AG09309 (cell line): ENCODE results near the gene CHD6.

Experiments
- DNase-seq: peaks from one replicate; pipeline ENCODE4 v3.0.0-alpha.2; 2010; ENCODE audit warnings: low read depth
- H3K4me3 ChIP-seq: 2 replicates; pipeline ENCODE4 v1.5.1; 2011; ENCODE audit warnings: mild to moderate bottlenecking, low read depth, low read length, moderate library complexity; ENCODE audit not compliant: control insufficient read depth
- CTCF ChIP-seq: IDR thresholded peaks from 2 replicates; pipeline ENCODE4 v1.5.1; 2011; ENCODE audit warnings: mild to moderate bottlenecking, low read depth, low read length, inconsistent platforms; ENCODE audit not compliant: insufficient read depth, control insufficient read depth; ENCODE audit errors: missing control alignments

Gene CHD6

GRCh38 chr20:41580350-41580749 is 37.8 kb downstream of the CHD6 start:
- no peak for TF ChIP-seq CTCF
- DNase-seq, result no peak

DNA sequence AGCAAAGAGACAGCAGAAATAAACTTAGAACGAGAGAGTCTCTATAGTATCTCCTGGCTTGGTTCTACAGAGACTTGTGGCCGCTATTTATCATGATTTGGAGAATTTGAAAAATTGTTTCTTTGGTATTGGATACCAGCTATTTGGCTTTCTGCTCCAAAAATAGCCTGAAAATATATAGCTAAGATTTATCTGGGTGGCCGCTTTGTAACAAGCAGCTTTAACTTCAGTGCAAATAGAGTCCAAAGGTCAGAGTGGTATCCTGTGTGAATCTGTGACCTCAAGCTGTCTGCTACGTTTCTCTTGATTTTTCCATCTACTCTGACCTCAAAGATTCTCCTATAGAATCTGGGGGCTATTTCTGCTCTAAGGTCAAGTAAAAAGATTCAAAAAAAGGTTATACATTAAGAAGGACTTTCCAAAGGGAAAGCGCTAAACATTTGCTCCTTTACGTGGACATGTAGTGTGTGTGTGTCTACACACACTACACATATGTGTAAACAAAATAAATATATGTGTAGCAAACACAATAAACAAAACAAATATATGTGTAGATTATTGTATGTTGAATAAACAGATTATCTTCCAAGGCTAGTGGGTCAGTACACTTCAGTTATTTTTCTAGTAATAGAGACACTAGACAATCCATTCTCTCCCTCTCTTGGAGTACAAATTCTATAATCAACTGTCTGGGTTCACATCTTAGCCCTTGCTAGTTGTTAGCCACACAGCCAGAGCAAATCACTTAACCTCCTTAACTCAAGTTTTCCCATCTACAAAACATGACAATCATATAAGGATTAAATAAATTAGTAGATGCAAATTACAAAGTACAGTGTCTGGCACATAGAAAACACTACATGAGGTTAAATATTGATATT is 40.8 kb downstream of the CHD6 start:
- no peak for TF ChIP-seq CTCF
- DNase-seq, result no peak

More at GRCh38 chr20:41580350-41580749, 37.8 kb downstream of the CHD6 start:
- H3K4me3 ChIP-seq, result no peak overlapping the region

DNA sequence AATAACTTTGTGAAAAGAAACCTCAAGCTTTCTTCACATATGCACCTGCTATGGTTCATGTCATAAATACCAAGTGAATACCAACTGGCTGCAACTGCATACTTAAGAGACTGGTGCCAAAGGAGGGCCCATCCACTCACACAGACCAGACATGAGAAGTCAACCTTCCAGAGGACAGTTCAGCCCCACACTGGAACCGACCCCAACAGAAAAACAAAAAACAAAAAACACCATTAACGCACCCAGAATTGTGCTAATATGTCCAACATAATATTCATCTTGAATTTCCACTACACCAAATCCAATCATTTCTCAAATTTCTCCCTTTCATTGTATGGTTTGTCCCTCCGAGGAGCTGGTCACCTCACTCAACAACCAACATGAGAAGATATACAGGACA is 42.8 kb downstream of the CHD6 start:
- no peak for TF ChIP-seq CTCF
- no peak for DNase-seq
- H3K4me3 ChIP-seq, result no peak overlapping the region

More for the DNA sequence above, 40.8 kb downstream of the CHD6 start:
- no peak overlapping the region for H3K4me3 ChIP-seq

DNA sequence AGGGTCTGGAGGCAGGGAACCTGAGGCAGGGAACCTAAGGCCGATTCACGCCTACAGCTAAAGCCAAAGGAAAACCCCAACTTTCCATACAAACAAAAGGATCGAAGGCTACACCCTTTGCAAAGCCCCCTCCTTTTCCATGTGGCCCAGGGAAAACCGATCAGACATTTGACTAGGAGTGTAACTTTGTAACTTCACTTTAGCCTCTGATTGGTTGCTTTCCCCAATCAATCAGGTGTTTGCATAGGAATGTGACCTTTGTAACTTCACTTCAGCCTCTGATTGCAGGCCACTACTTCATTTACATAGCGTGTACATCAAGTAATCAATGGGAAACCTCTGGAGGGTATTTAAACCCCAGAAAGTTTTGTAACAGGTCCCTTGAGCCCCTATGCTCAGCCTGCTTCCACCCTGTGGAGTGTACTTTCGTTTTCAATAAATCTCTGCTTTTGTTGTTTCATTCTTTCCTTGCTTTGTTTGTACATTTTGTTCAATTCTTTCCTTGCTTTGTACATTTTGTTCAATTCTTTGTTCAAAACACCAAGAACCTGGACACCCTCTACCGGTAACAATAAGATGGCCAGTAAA is 43.3 kb downstream of the CHD6 start:
- no peak for TF ChIP-seq CTCF
- H3K4me3 ChIP-seq, result no peak overlapping the region
- DNase-seq, result no peak

DNA sequence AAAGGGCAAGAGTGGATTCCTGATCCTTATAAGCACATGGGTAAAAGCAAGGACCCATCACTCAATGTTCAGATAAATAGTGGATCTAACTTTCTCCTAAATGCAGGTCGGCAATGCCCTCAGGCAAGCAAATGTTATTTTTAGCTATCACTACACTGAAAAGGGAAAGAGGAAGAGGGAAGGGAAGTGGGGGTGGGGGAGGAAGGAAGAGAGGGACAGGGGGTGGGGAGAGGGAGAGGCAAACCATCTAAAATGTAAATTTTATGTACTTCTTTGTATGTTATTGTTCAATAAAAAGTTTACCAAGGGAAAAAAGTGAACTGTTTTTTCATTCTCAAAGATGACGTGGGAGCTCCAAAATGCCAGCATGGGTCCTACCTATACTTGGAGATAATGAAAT is 44.2 kb downstream of the CHD6 start:
- no peak for TF ChIP-seq CTCF
- H3K4me3 ChIP-seq, result no peak overlapping the region
- no peak for DNase-seq

DNA sequence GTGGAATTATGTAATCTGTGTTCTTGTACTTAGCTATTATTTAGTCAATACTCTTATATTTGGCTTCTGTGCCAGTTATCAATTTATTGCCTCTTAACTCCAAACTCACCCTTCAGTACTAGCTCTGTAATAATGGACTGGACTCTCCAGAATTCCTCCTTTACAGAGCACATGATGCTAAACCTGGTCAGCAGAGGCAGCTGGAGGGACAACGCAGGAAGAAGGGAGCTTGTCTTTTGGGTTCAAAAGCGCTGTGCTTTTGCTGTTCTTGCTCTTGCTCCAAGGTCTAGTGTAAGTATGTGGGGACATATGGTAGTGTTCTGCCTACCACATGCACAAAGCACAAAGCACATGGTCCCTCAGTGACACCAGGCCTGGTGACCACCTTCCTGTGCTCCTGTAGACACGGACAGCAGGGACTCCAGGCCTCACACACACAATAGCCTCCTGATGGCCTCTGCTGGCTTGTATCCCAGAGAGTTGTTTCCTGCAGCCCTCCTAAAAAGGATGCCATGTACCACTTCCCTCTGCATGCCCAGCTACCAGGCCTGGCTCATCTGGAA is 46.1 kb downstream of the CHD6 start:
- no peak for TF ChIP-seq CTCF
- no peak for DNase-seq
- H3K4me3 ChIP-seq, result no peak overlapping the region
